B cell (primary cell): ENCODE measurements around the gene INSC. TPM values are rescaled to one million over a fixed set of nuclear protein-coding genes. Genes with fewer than 3 reads are reported as not detected.

Experiments used
- ATAC-seq: fragments of 200-7000 bp; cut with Tn5 transposase; one replicate; pipeline ENCODE4 v1.10.0; 2021; ENCODE audit warnings: low read depth, mild to moderate bottlenecking, moderate number of reproducible peaks, moderate library complexity
- CTCF ChIA-PET: fragments of 350-600 bp; sonication (Branson Sonifier 250); formaldehyde crosslinking; loops from one replicate; lab custom pipeline; 2021; ENCODE audit warnings: antibody characterized with exemption, inconsistent platforms; lab: Charles Lee
- POLR2A ChIA-PET: fragments of 350-600 bp; sonication (Branson Sonifier 250); formaldehyde crosslinking; loops from one replicate; lab custom pipeline; 2021; ENCODE audit warnings: antibody characterized with exemption; lab: Charles Lee
- DNase-seq: peaks from one replicate; pipeline ENCODE4 v3.0.0; 2013
- H2AFZ ChIP-seq: 2 replicates; pipeline ENCODE4 v1.6.1; 2012; ENCODE audit warnings: mild to moderate bottlenecking, low read depth, low read length; ENCODE audit not compliant: insufficient read depth, poor library complexity, severe bottlenecking
- H3K27ac ChIP-seq, 2 donors: 1 replicate in 1 of 2; 2 replicates in 1 of 2; pipeline ENCODE4 v1.5.1; 2012 to 2013; ENCODE audit warnings: low read length in 2 of 2, mild to moderate bottlenecking in 2 of 2, moderate library complexity in 1 of 2
- H3K27me3 ChIP-seq, 4 experiments: fragments of 200-600 bp in 1 of 4; sonication (generic) in 1 of 4; replicated peaks in 1 of 4; 1 replicate in 2 of 4; 2 replicates in 2 of 4; pipeline versions ENCODE4 v1.6.1 to v1.7.0; 2013 to 2016; ENCODE audit warnings: low read length in 3 of 4, mild to moderate bottlenecking in 2 of 4, mixed read lengths in 1 of 4, moderate library complexity in 1 of 4; ENCODE audit not compliant: insufficient read depth in 4 of 4, control insufficient read depth in 3 of 4; ENCODE audit errors: control extremely low read depth in 1 of 4
- H3K36me3 ChIP-seq, 2 experiments: replicated peaks in 1 of 2; 1 replicate in 1 of 2; 2 replicates in 1 of 2; pipeline versions ENCODE4 v1.6.1 to v1.7.1; 2013; ENCODE audit warnings: low read length in 1 of 2; ENCODE audit not compliant: insufficient read depth in 2 of 2, control insufficient read depth in 1 of 2; ENCODE audit errors: control extremely low read depth in 1 of 2, extremely low read depth in 1 of 2
- H3K4me1 ChIP-seq, 2 donors: fragments of 200-600 bp in 1 of 2; sonication (generic) in 1 of 2; 1 replicate in 1 of 2; 2 replicates in 1 of 2; pipeline versions ENCODE4 v1.5.1 to v1.6.1; 2013 to 2017; ENCODE audit warnings: low read length in 2 of 2; ENCODE audit not compliant: control insufficient read depth in 2 of 2, insufficient read depth in 2 of 2
- H3K4me2 ChIP-seq: replicated peaks from 2 replicates; pipeline ENCODE3; 2012; ENCODE audit warnings: mild to moderate bottlenecking, low read depth, low read length; ENCODE audit not compliant: poor library complexity, severe bottlenecking
- H3K4me3 ChIP-seq, 5 experiments: fragments of 200-600 bp in 1 of 5; sonication (generic) in 1 of 5; 1 replicate in 3 of 5; 2 replicates in 2 of 5; pipeline versions ENCODE4 v1.5.1 to v1.7.0; 2011 to 2016; ENCODE audit warnings: low read length in 4 of 5, mild to moderate bottlenecking in 4 of 5, low read depth in 2 of 5, control low read depth in 1 of 5, moderate library complexity in 1 of 5; ENCODE audit not compliant: insufficient read depth in 1 of 5; ENCODE audit errors: control extremely low read depth in 1 of 5, extremely low read depth in 1 of 5
- H3K79me2 ChIP-seq: fragments of 200-600 bp; sonication (generic); one replicate; pipeline ENCODE4 v1.6.0; 2016; ENCODE audit warnings: low read length; ENCODE audit not compliant: control insufficient read depth, insufficient read depth
- H3K9ac ChIP-seq: fragments of 200-600 bp; sonication (generic); 2 replicates; pipeline ENCODE4 v1.6.1; 2017; ENCODE audit warnings: mild to moderate bottlenecking, low read length, moderate library complexity
- H3K9me3 ChIP-seq, 3 donors: one replicate each; pipeline versions ENCODE4 v1.6.1 to v1.7.1; 2013; ENCODE audit warnings: low read length in 2 of 3; ENCODE audit not compliant: control insufficient read depth in 2 of 3, insufficient read depth in 1 of 3; ENCODE audit errors: control extremely low read depth in 1 of 3
- H4K20me1 ChIP-seq: 2 replicates; pipeline ENCODE4 v1.6.0; 2012; ENCODE audit warnings: mild to moderate bottlenecking, low read length; ENCODE audit not compliant: insufficient read depth, control insufficient read depth, poor library complexity, severe bottlenecking
- H3K27ac Mint-ChIP-seq: one replicate; pipeline ENCODE4 v1.8.0; 2021; ENCODE audit warnings: mixed read lengths
- H3K27me3 Mint-ChIP-seq: one replicate; pipeline ENCODE4 v1.8.0; 2021; ENCODE audit warnings: mixed read lengths
- H3K4me1 Mint-ChIP-seq: one replicate; pipeline ENCODE4 v1.8.0; 2021; ENCODE audit warnings: mixed read lengths
- H3K4me3 Mint-ChIP-seq: one replicate; pipeline ENCODE4 v1.8.0; 2021; ENCODE audit warnings: mixed read lengths
- H3K9me3 Mint-ChIP-seq: one replicate; pipeline ENCODE4 v1.8.0; 2022; ENCODE audit warnings: mixed read lengths; ENCODE audit not compliant: insufficient read depth
- CTCF ChIP-seq: fragments of 200-600 bp; IDR thresholded peaks from one replicate; pipeline ENCODE4 v1.8.0; 2022; ENCODE audit warnings: antibody characterized with exemption, mild to moderate bottlenecking
- EZH2 ChIP-seq: IDR thresholded peaks from 2 replicates; pipeline ENCODE4 v1.6.1; 2012; ENCODE audit warnings: borderline replicate concordance, low read depth, mild to moderate bottlenecking, moderate library complexity, low read length; ENCODE audit not compliant: insufficient read depth, poor library complexity, severe bottlenecking
- WGBS: methylation state at CpG from one replicate; pipeline ENCODE4 v1.1.5; 2013; ENCODE audit warnings: missing lambda C conversion rate; ENCODE audit not compliant: insufficient coverage; 5-methylcytosine and 5-hydroxymethylcytosine counted together
- intact Hi-C: fragments of 100-400 bp; cut with micrococcal nuclease; formaldehyde crosslinking; loops from one replicate; pipeline ENCODE4 v1.10.0; 2022
- polyA plus RNA-seq: library from polyadenylated mRNA; depleted of rRNA; stranded (reverse); fragments of >200 nt; gene quantifications from 2 replicates; pipeline ENCODE4 v1.2.3, GENCODE V29; 2012
- total RNA-seq, 2 donors: library from RNA; stranded (reverse); fragments of 120-200 nt in 1 of 2; gene quantifications; 1 replicate in 1 of 2; 2 replicates in 1 of 2; pipeline versions ENCODE4 v1.2.3 to v1.2.4, GENCODE V29; 2013 to 2022

INSC gene
- total and polyA plus RNA-seq, 2 donors (not counting 1 experiment from before 2014, with no cell fraction given): 0.10 TPM; not detected in 1

GRCh38 chr11:15153231-15153630 lies 38.5 kb downstream of the INSC start:
- no peaks in the 10 kb centered on the region for H3K36me3 ChIP-seq
- H3K9me3 ChIP-seq: no peaks in the 10 kb centered on the region
- H3K27me3 ChIP-seq: no peaks in the 10 kb centered on the region
- Mint-ChIP-seq H3K27ac (no peak overlapping the region), H3K9me3 (no peaks in the 10 kb centered on the region), H3K27me3 (peaks cover 3% of the 10 kb centered on the region), H3K4me1 (peaks cover 31% of the 10 kb centered on the region), H3K4me3 (no peak overlapping the region)
- H3K27ac ChIP-seq: no peak overlapping the region
- ChIA-PET POLR2A (no interaction called here), CTCF (interaction anchor here (1.5 to 2.2 kb wide), 5 partner anchors 13 to 245 kb away, joined by 3 to 16 read pairs (median 5); no protein-coding TSS in a partner anchor)
- no peak for DNase-seq
- H3K4me1 ChIP-seq: peaks cover 18 to 22% of the 10 kb centered on the region in 2 donors
- intact Hi-C loops: no loop called here
- H3K4me2 ChIP-seq: no peak overlapping the region
- no peak for TF ChIP-seq CTCF
- no peak for TF ChIP-seq EZH2
- H3K9ac ChIP-seq: no peak overlapping the region
- no peak overlapping the region for H2AFZ ChIP-seq
- no peak overlapping the region for H3K4me3 ChIP-seq
- H4K20me1 ChIP-seq: no peaks in the 10 kb centered on the region
- H3K79me2 ChIP-seq: no peaks in the 10 kb centered on the region
- ATAC-seq: no peak

DNA sequence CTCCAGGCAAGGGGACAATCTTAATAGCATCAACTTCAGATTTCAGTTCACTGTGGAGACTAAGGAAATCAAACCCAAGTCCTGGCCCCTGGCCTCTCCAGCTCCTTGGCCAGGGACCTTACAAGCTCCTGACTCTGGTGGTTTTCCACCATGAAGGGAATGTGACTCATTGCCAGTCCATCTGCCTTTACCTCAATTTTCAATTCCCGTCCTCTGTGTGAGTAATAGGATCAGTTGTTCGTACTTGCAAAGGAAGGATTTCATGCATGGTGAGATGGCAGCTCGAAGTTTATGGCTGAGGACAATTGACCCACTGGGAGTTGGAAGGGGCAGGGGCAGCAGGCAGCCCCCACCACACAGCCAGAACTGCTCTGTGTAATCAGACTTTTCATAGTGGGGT lies 42.5 kb downstream of the INSC start:
- H3K27ac Mint-ChIP-seq: no peak overlapping the region
- ChIA-PET POLR2A (no interaction called here), CTCF (interaction anchor here (0.9 to 1.2 kb wide), 3 partner anchors 56 to 249 kb away, joined by 3 to 5 read pairs (median 3); no protein-coding TSS in a partner anchor)
- Histone ChIP-seq H3K79me2 (no peaks in the 10 kb centered on the region), H3K4me3 (no peak overlapping the region), H3K9me3 (no peaks in the 10 kb centered on the region), H3K4me2 (no peak overlapping the region), H3K27me3 (no peaks in the 10 kb centered on the region), H3K4me1 (no peaks in the 10 kb centered on the region), H3K9ac (no peak overlapping the region), H2AFZ (no peak overlapping the region), H4K20me1 (no peaks in the 10 kb centered on the region), H3K27ac (no peak overlapping the region), H3K36me3 (no peaks in the 10 kb centered on the region)
- no peaks in the 10 kb centered on the region for H3K9me3 Mint-ChIP-seq
- 43% methylated on average over 1 of the region's 3 CpGs for WGBS
- ATAC-seq (no peak), DNase-seq (no peak)
- H3K4me1 Mint-ChIP-seq: peaks cover 3% of the 10 kb centered on the region
- intact Hi-C loops: no loop called here
- no peak overlapping the region for H3K4me3 Mint-ChIP-seq
- peaks cover 3% of the 10 kb centered on the region for H3K27me3 Mint-ChIP-seq
- TF ChIP-seq CTCF (no peak), EZH2 (no peak)
